ENCODE data around the gene PDXP. TPM values are rescaled to one million over a fixed set of nuclear protein-coding genes. Genes with fewer than 3 reads are reported as not detected.

The PDXP gene
- total RNA-seq, 2 experiments from 2014 or later: 1.5 TPM

- no peaks in the 10 kb centered on the region for H3K9me3 Mint-ChIP-seq
These were observed 17.0 kb upstream of the PDXP start for GRCh38 chr22:37641561-37641949.

DNA sequence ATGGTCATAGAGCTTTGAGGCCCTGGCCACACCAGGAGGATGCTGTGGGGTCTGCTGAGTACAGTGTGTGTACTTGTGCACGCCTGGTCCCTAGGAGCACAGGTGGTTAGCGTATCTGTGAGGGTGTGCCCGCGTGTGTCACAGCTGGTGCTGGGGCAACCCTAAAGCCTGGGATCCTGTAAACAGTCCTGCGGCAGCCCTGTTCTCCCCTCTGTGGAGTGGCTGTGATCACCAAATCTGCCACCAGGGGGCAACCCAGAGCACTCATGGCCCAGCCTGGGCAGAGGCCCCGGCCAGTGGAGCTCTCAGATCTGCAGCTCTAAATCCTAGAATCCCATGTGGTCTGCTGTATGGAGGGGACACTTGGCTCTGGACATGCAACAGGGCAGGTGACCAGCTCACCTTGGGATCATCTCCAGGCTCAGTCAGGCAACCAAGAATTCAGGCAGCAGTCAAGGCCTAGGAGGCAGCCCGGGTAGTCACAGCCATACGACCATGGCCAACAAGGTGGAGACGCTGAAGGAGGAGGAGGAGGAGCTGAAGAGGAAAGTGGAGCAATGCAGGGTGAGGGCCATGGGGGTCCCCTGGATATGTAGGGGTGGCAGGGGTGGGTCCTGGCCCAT, 15.2 kb upstream of the PDXP start:
- H3K4me3 Mint-ChIP-seq: peak overlapping the region; percentile 85
- DNase-seq (peak; percentile 73 to 94 (median 87)), ATAC-seq (ENCODE audit: poor library complexity) (peak; percentile 68)
- H3K27ac Mint-ChIP-seq: peak overlapping the region; percentile 80
- H3K27me3 Mint-ChIP-seq: no peaks in the 10 kb centered on the region
- H3K4me3 ChIP-seq (ENCODE audit: low read length): no peak overlapping the region
- no peaks in the 10 kb centered on the region for H3K9me3 Mint-ChIP-seq
- no peaks in the 10 kb centered on the region for H3K27me3 ChIP-seq (ENCODE audit: control insufficient read depth in 1 of 2, insufficient read depth in 2 of 2, low read length in 2 of 2)
- H3K27ac ChIP-seq (ENCODE audit: low read depth in 1 of 2, low read length in 2 of 2): no peak overlapping the region
- peaks cover 35% of the 10 kb centered on the region for H3K4me1 Mint-ChIP-seq (ENCODE audit: low read depth)
- H3K9me3 ChIP-seq (ENCODE audit: control insufficient read depth in 1 of 2, insufficient read depth in 1 of 2, low read length in 2 of 2): no peaks in the 10 kb centered on the region
- intact Hi-C loops (cut with DNase I, micrococcal nuclease): loop anchor here (1.0 to 2.0 kb wide), 3 partner anchors 15 to 38 kb away; partner anchors contain the start of gene PDXP (in 1 of the 2)
- H3K4me1 ChIP-seq (ENCODE audit: insufficient read depth, low read length): peaks cover 65% of the 10 kb centered on the region
- H3K36me3 Mint-ChIP-seq (ENCODE audit: low read depth): peaks cover 72% of the 10 kb centered on the region
- H3K36me3 ChIP-seq (ENCODE audit: insufficient read depth, low read length): peaks cover 72% of the 10 kb centered on the region
- TF ChIP-seq CTCF (IDR thresholded peaks at IDR 0.05): peak; percentile 91
- ChIA-PET CTCF (interaction anchor here (0.7 to 7.4 kb wide), 15 partner anchors 12 to 53 kb away, joined by 3 to 171 read pairs (median 6); partner anchors contain the start of genes GGA1, LGALS1, NOL12 and PDXP), POLR2A (interaction anchor here (0.6 to 9.5 kb wide), 17 partner anchors 10 to 52 kb away, joined by 3 to 107 read pairs (median 7); partner anchors contain the start of genes GGA1, LGALS1, NOL12 and PDXP)

More at GRCh38 chr22:37641561-37641949, 17.0 kb upstream of the PDXP start:
- peak overlapping the region; percentile 100 for H3K4me3 Mint-ChIP-seq
- ChIA-PET POLR2A (interaction anchor here (1.1 to 9.5 kb wide), 7 partner anchors 15 to 40 kb away, joined by 4 to 107 read pairs (median 42); partner anchors contain the start of genes GGA1, LGALS1 and PDXP), CTCF (interaction anchor here (1.1 to 7.4 kb wide), 3 partner anchors 18 to 39 kb away, joined by 3 to 171 read pairs (median 33); partner anchors contain the start of genes LGALS1, NOL12 and PDXP)
- Histone ChIP-seq H3K4me1 (ENCODE audit: insufficient read depth, low read length) (peaks cover 76% of the 10 kb centered on the region), H3K9me3 (ENCODE audit: control insufficient read depth in 1 of 2, insufficient read depth in 1 of 2, low read length in 2 of 2) (no peaks in the 10 kb centered on the region), H3K27me3 (ENCODE audit: control insufficient read depth in 1 of 2, insufficient read depth in 2 of 2, low read length in 2 of 2) (no peaks in the 10 kb centered on the region), H3K4me3 (ENCODE audit: low read length) (peak overlapping the region; percentile 97), H3K27ac (ENCODE audit: low read depth in 1 of 2, low read length in 2 of 2) (peak overlapping the region; percentile 65 to 77), H3K36me3 (ENCODE audit: insufficient read depth, low read length) (peaks cover 54% of the 10 kb centered on the region)
- ATAC-seq (ENCODE audit: poor library complexity): no peak
- intact Hi-C loops (cut with DNase I, micrococcal nuclease): loop anchor here in 1 of 2 experiments (2.0 kb wide), 1 partner anchor 17 kb away; the partner anchor contains the start of gene PDXP
- H3K27me3 Mint-ChIP-seq: no peaks in the 10 kb centered on the region
- peaks cover 60% of the 10 kb centered on the region for H3K36me3 Mint-ChIP-seq (ENCODE audit: low read depth)
- peak overlapping the region; percentile 90 for H3K27ac Mint-ChIP-seq
- DNase-seq: no peak
- TF ChIP-seq CTCF (IDR thresholded peaks at IDR 0.05): no peak
- peaks cover 53% of the 10 kb centered on the region for H3K4me1 Mint-ChIP-seq (ENCODE audit: low read depth)

GRCh38 chr22:37647317-37647716, 11.2 kb upstream of the PDXP start:
- ATAC-seq (ENCODE audit: poor library complexity) (no peak), DNase-seq (no peak)
- POLR2A ChIA-PET: interaction anchor here (1.2 kb wide), 1 partner anchor 11 kb away, joined by 3 read pairs; the partner anchor contains the start of gene PDXP
- no peaks in the 10 kb centered on the region for H3K9me3 ChIP-seq (ENCODE audit: control insufficient read depth in 1 of 2, insufficient read depth in 1 of 2, low read length in 2 of 2)
- CTCF ChIA-PET: no interaction called here
- peaks cover 35% of the 10 kb centered on the region for H3K4me1 ChIP-seq (ENCODE audit: insufficient read depth, low read length)
- no peak for TF ChIP-seq CTCF (IDR thresholded peaks at IDR 0.05)
- Mint-ChIP-seq H3K27me3 (no peaks in the 10 kb centered on the region), H3K4me1 (ENCODE audit: low read depth) (peaks cover 16% of the 10 kb centered on the region), H3K27ac (no peak overlapping the region), H3K36me3 (ENCODE audit: low read depth) (peaks cover 87% of the 10 kb centered on the region), H3K9me3 (no peaks in the 10 kb centered on the region), H3K4me3 (no peak overlapping the region)
- no peak overlapping the region for H3K27ac ChIP-seq (ENCODE audit: low read depth in 1 of 2, low read length in 2 of 2)
- intact Hi-C loops (cut with DNase I, micrococcal nuclease): no loop called here
- peaks cover 96% of the 10 kb centered on the region for H3K36me3 ChIP-seq (ENCODE audit: insufficient read depth, low read length)
- no peaks in the 10 kb centered on the region for H3K27me3 ChIP-seq (ENCODE audit: control insufficient read depth in 1 of 2, insufficient read depth in 2 of 2, low read length in 2 of 2)
- H3K4me3 ChIP-seq (ENCODE audit: low read length): no peak overlapping the region
